Upper lobe of left lung (tissue), 6 donors: ENCODE measurements around the gene RBMS1. TPM values are rescaled to one million over a fixed set of nuclear protein-coding genes. Genes with fewer than 3 reads are reported as not detected.

Experiments
- ATAC-seq, 2 donors: fragments of 200-7000 bp; cut with Tn5 transposase; one replicate each; pipeline ENCODE4 v1.9.1; 2022; ENCODE audit warnings: mild to moderate bottlenecking in 2 of 2, moderate library complexity in 2 of 2; ENCODE audit not compliant: low FRiP score in 2 of 2
- DNase-seq, 2 donors: peaks; one replicate each; pipeline ENCODE4 v3.0.0-alpha.2; 2019 to 2020
- H3K27ac ChIP-seq, 4 donors: fragments of 200-600 bp; sonication (generic); one replicate each; pipeline ENCODE4 v1.5.1; 2016 to 2019
- H3K27me3 ChIP-seq, 4 donors: fragments of 200-600 bp; sonication (generic); one replicate each; pipeline ENCODE4 v1.5.1; 2017 to 2019
- H3K36me3 ChIP-seq, 4 donors: fragments of 200-600 bp; sonication (generic); one replicate each; pipeline ENCODE4 v1.5.1; 2016 to 2019
- H3K4me1 ChIP-seq, 4 donors: fragments of 200-600 bp; sonication (generic); one replicate each; pipeline ENCODE4 v1.5.1; 2018 to 2019
- H3K4me3 ChIP-seq, 4 donors: fragments of 200-600 bp; sonication (generic); one replicate each; pipeline ENCODE4 v1.5.1; 2017 to 2019; ENCODE audit warnings: mild to moderate bottlenecking in 2 of 4, moderate library complexity in 1 of 4
- H3K9me3 ChIP-seq, 4 donors: fragments of 200-600 bp; sonication (generic); one replicate each; pipeline ENCODE4 v1.5.1; 2018 to 2019
- EP300 ChIP-seq, 4 donors: sonication (generic); formaldehyde crosslinking; IDR thresholded peaks; one replicate each; pipeline ENCODE4 v1.5.1; 2017; ENCODE audit warnings: antibody characterized with exemption in 4 of 4, control low read depth in 2 of 4
- POLR2A ChIP-seq, 4 donors: fragments of 450-650 bp; IDR thresholded peaks; one replicate each; pipeline ENCODE4 v1.5.1; 2016 to 2017; ENCODE audit warnings: antibody characterized with exemption in 4 of 4, mild to moderate bottlenecking in 2 of 4
- POLR2AphosphoS5 ChIP-seq, 2 donors: sonication (generic); formaldehyde crosslinking; IDR thresholded peaks; one replicate each; pipeline ENCODE4 v1.5.1; 2017; ENCODE audit warnings: antibody characterized with exemption in 2 of 2
- WGBS, 2 donors: methylation state at CpG; one replicate each; pipeline ENCODE4 v1.1.5; 2017 to 2018; 5-methylcytosine and 5-hydroxymethylcytosine counted together
- total RNA-seq, 6 donors: library from RNA; depleted of rRNA in 4 of 6; stranded (reverse); fragments of >200 nt in 4 of 6; gene quantifications; one replicate each; pipeline versions ENCODE4 v1.1.0 to v1.2.1, GENCODE V29; 2016 to 2021
- TF ChIP-seq, protein P1 (sequence below), 6 experiments: fragments of 450-650 bp in 4 of 6; fragments of 200-600 bp in 2 of 6; sonication (generic) in 2 of 6; IDR thresholded peaks; one replicate each; pipeline ENCODE4 v1.5.1; 2016 to 2019; ENCODE audit warnings: antibody characterized with exemption in 6 of 6
- donor health status: DM: no; HTN: no; CAD: no; lungs with moderate emphysema.
- donor health status: DM: no; HTN: yes; CAD: no; lungs with severe emphysema.

The RBMS1 gene
- total RNA-seq, 6 donors from 2014 or later: 81.3 to 125 (median 95.4) TPM

DNA sequence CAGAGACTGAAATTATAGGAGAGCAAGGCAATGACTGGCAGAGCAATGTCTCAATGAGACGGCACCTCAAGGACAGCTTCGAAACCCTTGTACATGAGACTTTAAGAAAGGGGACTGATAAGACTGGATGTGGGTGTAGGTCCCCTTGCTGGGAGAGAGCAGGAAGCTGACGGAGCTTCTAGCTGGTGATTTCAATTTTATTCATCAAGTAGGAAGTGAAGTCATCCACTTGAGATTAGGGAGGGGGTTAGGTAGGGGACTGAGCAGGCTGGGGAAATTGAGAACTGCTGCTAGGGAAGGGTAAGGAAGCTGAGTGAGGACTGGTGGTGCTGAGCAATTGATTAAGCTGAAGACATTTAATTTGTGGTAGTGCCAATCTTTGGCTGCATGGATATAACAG lies 194.1 kb downstream of the RBMS1 start:
- Histone ChIP-seq H3K27ac (no peak overlapping the region), H3K9me3 (no peaks in the 10 kb centered on the region), H3K27me3 (no peaks in the 10 kb centered on the region), H3K4me1 (peaks cover 19 to 36% (median 25%) of the 10 kb centered on the region in 4 donors), H3K36me3 (peaks cover 0 to 71% (median 19%) of the 10 kb centered on the region in 4 donors), H3K4me3 (no peak overlapping the region)
- TF ChIP-seq POLR2AphosphoS5 (IDR thresholded peaks at IDR 0.05) (no peak), EP300 (IDR thresholded peaks at IDR 0.05) (no peak), POLR2A (IDR thresholded peaks at IDR 0.05) (no peak)
- TF ChIP-seq, protein P1, sequence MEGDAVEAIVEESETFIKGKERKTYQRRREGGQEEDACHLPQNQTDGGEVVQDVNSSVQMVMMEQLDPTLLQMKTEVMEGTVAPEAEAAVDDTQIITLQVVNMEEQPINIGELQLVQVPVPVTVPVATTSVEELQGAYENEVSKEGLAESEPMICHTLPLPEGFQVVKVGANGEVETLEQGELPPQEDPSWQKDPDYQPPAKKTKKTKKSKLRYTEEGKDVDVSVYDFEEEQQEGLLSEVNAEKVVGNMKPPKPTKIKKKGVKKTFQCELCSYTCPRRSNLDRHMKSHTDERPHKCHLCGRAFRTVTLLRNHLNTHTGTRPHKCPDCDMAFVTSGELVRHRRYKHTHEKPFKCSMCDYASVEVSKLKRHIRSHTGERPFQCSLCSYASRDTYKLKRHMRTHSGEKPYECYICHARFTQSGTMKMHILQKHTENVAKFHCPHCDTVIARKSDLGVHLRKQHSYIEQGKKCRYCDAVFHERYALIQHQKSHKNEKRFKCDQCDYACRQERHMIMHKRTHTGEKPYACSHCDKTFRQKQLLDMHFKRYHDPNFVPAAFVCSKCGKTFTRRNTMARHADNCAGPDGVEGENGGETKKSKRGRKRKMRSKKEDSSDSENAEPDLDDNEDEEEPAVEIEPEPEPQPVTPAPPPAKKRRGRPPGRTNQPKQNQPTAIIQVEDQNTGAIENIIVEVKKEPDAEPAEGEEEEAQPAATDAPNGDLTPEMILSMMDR (IDR thresholded peaks at IDR 0.05): no peak
- DNase-seq (no peak), ATAC-seq (no peak)
- WGBS, 2 donors: 66 to 71% methylated on average over 3 of the region's 3 CpGs

DNA sequence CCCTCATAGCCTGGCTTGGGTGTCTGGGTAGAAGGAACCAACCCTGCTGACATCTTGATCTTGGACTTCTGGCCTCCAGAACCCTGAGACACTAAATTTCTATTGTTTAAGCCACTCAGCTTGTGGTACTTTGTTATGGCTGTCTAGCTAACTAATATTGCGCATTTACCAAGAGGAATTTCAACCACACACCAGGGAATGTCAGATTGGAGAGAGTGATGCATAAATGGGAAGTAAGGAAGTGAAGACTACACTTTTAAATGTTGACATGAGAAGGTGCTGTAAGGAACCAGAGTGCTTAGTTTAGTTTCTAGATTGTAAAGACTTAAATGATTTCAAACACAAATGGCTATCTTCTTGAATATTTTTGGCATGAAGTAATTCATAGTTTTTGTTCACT lies 194.6 kb downstream of the RBMS1 start:
- no peaks in the 10 kb centered on the region for H3K9me3 ChIP-seq
- peaks cover 0 to 71% (median 19%) of the 10 kb centered on the region in 4 donors for H3K36me3 ChIP-seq
- 90 to 100% methylated on average over 1 of the region's 1 CpG for WGBS, 2 donors
- ATAC-seq (no peak), DNase-seq (no peak)
- no peak overlapping the region for H3K4me3 ChIP-seq
- no peak for TF ChIP-seq POLR2AphosphoS5 (IDR thresholded peaks at IDR 0.05)
- no peak for TF ChIP-seq EP300 (IDR thresholded peaks at IDR 0.05)
- TF ChIP-seq, protein P1 (IDR thresholded peaks at IDR 0.05): no peak
- H3K27me3 ChIP-seq: no peaks in the 10 kb centered on the region
- H3K27ac ChIP-seq: no peak overlapping the region
- H3K4me1 ChIP-seq: peaks cover 25 to 39% (median 29%) of the 10 kb centered on the region in 4 donors

DNA sequence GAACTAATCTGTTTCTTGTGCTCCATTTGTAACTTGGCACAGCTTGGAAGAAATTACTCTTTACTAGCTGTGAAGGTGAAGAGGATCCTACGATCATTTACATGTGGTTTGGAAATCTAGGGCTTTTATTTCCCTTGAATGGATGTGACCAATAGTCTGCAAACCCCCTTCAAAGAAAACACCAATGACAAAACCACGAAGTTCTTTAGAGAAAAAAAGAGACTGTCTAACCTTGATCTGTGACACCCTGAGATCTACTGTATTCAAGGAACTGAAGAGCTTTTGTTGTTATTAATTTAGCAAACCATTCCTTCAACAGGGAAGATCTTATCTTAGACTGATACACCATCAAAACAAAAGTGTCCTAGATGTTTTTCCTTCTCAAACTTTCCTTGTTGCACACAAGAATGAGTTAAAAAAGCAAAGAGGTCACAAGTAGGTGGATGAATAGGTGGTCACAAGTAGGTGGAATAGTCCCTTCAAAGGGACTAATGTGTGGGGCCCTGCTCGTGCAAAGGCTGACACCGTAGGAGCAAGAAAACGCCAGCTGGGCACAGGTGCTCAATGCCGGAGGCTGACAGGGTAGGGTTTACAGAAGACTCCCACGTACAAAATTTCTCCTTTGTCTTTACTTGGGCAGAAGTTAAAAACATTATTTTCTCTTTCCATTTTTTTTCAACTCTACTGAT lies 197.9 kb downstream of the RBMS1 start:
- Histone ChIP-seq H3K27me3 (no peaks in the 10 kb centered on the region), H3K4me1 (peaks cover 41 to 52% (median 46%) of the 10 kb centered on the region in 4 donors), H3K27ac (no peak overlapping the region), H3K9me3 (no peaks in the 10 kb centered on the region), H3K4me3 (no peak overlapping the region), H3K36me3 (peaks cover 0 to 62% (median 14%) of the 10 kb centered on the region in 4 donors)
- no peak for DNase-seq
- ATAC-seq: no peak
- WGBS, 2 donors: 84 to 85% methylated on average over 7 of the region's 7 CpGs
- TF ChIP-seq POLR2A (IDR thresholded peaks at IDR 0.05): no peak
- TF ChIP-seq, protein P1 (IDR thresholded peaks at IDR 0.05): no peak
- no peak for TF ChIP-seq POLR2AphosphoS5 (IDR thresholded peaks at IDR 0.05)
- TF ChIP-seq EP300 (IDR thresholded peaks at IDR 0.05): no peak

GRCh38 chr2:160294889-160295288 lies 198.7 kb downstream of the RBMS1 start:
- Histone ChIP-seq H3K27me3 (no peaks in the 10 kb centered on the region), H3K27ac (peak overlapping the region in 1 of 4 donors; percentile 37)

More at GRCh38 chr2:160294889-160295288, 198.7 kb downstream of the RBMS1 start:
- H3K4me1 ChIP-seq: peaks cover 47 to 53% (median 49%) of the 10 kb centered on the region in 4 donors
- no peak overlapping the region for H3K4me3 ChIP-seq
- no peaks in the 10 kb centered on the region for H3K9me3 ChIP-seq
- no peak for ATAC-seq
- no peak for DNase-seq
- peaks cover 0 to 54% (median 11%) of the 10 kb centered on the region in 4 donors for H3K36me3 ChIP-seq
- TF ChIP-seq POLR2AphosphoS5 (IDR thresholded peaks at IDR 0.05) (no peak), EP300 (IDR thresholded peaks at IDR 0.05) (no peak), POLR2A (IDR thresholded peaks at IDR 0.05) (no peak)
- TF ChIP-seq, protein P1 (IDR thresholded peaks at IDR 0.05): no peak
